NT2/D1 (cell line): ENCODE measurements around the gene MPZL1.
"Not testable (repeated sequence)": the region's sequence is repeated elsewhere in the genome, so short reads cannot be mapped to it uniquely, and the experiment has no call there.

ENCODE experiments used
- DNase-seq: peaks from one replicate; pipeline ENCODE4 v3.0.0-alpha.2; 2011; ENCODE audit warnings: low read depth, low spot score
- H3K27me3 ChIP-seq: 2 replicates; pipeline ENCODE4 v1.6.0; 2011; ENCODE audit warnings: mild to moderate bottlenecking; ENCODE audit not compliant: insufficient read length, insufficient read depth
- H3K36me3 ChIP-seq: 2 replicates; pipeline ENCODE4 v1.6.1; 2011; ENCODE audit warnings: mild to moderate bottlenecking, low read length, mixed read lengths; ENCODE audit not compliant: insufficient read depth, insufficient read length
- H3K4me1 ChIP-seq: 2 replicates; pipeline ENCODE4 v1.5.1; 2011; ENCODE audit not compliant: insufficient read depth, insufficient read length
- H3K4me3 ChIP-seq: 2 replicates; pipeline ENCODE4 v1.5.1; 2011; ENCODE audit warnings: low read depth; ENCODE audit not compliant: insufficient read length
- H3K9ac ChIP-seq: 2 replicates; pipeline ENCODE4 v1.6.0; 2011; ENCODE audit warnings: low read depth; ENCODE audit not compliant: insufficient read length
- H3K9me3 ChIP-seq: 2 replicates; pipeline ENCODE4 v1.5.1; 2011; ENCODE audit warnings: mild to moderate bottlenecking, low read length; ENCODE audit not compliant: insufficient read depth
- SUZ12 ChIP-seq: IDR thresholded peaks from 2 replicates; pipeline ENCODE4 v1.6.1; 2011; ENCODE audit not compliant: insufficient read length, insufficient read depth; ENCODE audit errors: extremely low read depth
- YY1 ChIP-seq: IDR thresholded peaks from 2 replicates; pipeline ENCODE4 v1.6.1; 2011; ENCODE audit not compliant: insufficient read length, insufficient read depth
- ZNF274 ChIP-seq: IDR thresholded peaks from 2 replicates; pipeline ENCODE4 v1.6.1; 2011; ENCODE audit warnings: mild to moderate bottlenecking, low read depth, low read length

MPZL1 gene

DNA sequence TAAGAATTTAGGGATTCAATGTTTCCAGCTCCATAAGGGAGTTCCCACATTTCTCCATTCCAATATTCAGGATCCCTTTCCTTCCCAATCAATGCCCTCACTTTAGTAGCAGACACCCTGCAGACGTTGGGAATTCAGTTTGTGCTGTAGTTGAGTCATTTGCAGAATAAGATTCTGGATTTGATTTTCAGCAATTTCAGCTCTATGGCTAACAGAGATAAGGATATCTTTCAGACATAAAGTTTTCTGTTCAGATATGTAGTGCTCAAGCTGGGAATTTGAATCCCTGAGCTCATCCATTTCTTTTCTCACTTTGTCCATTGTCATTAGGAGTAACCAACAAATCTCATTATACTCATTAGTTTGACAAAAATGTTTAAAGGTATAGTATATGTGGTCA is 13.1 kb downstream of the MPZL1 start:
- no peak for DNase-seq
- H3K4me3 ChIP-seq: no peak overlapping the region
- H3K9ac ChIP-seq: no peak overlapping the region
- no peaks in the 10 kb centered on the region for H3K27me3 ChIP-seq
- peaks cover 56% of the 10 kb centered on the region for H3K36me3 ChIP-seq
- no peaks in the 10 kb centered on the region for H3K4me1 ChIP-seq
- TF ChIP-seq YY1: no peak
- no peak for TF ChIP-seq ZNF274
- TF ChIP-seq SUZ12: no peak
- H3K9me3 ChIP-seq: peaks cover 8% of the 10 kb centered on the region; the same call in 1 of the 2 replicates

DNA sequence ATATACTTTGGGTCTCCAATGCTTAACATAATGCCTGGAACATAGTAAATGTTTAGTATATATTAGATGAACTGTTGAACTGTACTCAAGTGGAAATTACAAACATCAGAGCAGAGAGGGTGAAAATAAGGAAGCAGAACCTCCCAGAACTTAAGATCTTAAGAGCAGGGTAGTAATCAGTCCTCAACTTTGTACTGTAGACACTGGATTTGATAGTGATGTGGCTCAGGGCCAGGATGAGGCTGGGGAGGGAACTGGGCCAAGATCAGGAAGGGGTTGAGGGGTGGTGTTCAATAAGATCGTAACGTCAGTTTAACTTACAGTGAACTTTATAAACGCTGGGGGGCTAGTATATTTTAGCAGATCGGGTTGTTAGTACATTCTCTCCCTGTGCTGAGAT is 15.4 kb downstream of the MPZL1 start:
- Histone ChIP-seq H3K4me1 (no peaks in the 10 kb centered on the region), H3K9me3 (peaks cover 8% of the 10 kb centered on the region; the same call in 1 of the 2 replicates), H3K9ac (no peak overlapping the region), H3K36me3 (peaks cover 40% of the 10 kb centered on the region), H3K27me3 (no peaks in the 10 kb centered on the region), H3K4me3 (no peak overlapping the region)
- no peak for DNase-seq
- TF ChIP-seq SUZ12: no peak
- no peak for TF ChIP-seq ZNF274
- no peak for TF ChIP-seq YY1

DNA sequence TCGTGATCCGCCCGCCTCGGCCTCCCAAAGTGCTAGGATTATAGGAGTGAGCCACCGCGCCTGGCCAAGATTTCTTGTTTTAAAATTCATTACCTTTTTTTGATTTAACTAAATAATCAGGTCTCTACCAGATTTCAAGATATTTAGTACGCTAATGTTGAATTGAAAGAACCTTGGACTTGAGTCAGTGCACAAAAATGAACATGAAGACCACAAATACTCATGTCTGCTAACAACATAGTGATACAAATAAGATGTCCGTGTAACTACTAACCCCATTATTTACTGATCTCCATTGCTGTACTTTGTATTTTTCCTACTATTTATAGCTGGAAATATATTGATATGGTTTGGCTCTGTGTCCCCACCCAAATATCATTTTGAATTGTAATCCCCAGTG is 16.4 kb downstream of the MPZL1 start:
- Histone ChIP-seq H3K4me1 (no peaks in the 10 kb centered on the region), H3K4me3 (no peak overlapping the region), H3K27me3 (no peaks in the 10 kb centered on the region), H3K36me3 (peaks cover 31% of the 10 kb centered on the region), H3K9me3 (peaks cover 8% of the 10 kb centered on the region; the same call in 1 of the 2 replicates), H3K9ac (no peak overlapping the region)
- DNase-seq: no peak
- no peak for TF ChIP-seq SUZ12
- no peak for TF ChIP-seq YY1

DNA sequence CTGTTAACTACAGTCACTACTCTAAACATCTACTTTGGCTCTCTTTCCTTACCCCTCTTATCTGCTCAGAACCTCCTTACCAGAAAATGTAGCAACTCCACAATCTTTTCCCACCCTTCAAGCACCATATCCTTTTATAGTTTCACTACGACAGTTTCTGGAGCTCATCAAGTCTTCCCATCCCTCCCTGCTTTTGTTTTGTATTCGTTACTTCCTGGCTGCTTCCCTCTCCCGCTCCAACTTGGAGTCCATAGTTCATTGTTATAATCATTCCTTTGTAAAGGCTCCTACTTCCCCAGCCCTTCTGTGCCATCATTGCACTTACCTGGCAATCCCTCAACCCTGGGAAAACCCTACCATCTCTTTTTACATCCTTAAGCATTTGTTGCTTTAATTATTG is 18.0 kb downstream of the MPZL1 start:
- DNase-seq: no peak
- Histone ChIP-seq H3K9me3 (0 out of 2 replicates have a peak, but pooled peaks cover 4% of the 10 kb centered on the region), H3K36me3 (peaks cover 21% of the 10 kb centered on the region), H3K4me3 (no peak overlapping the region), H3K9ac (no peak overlapping the region), H3K4me1 (no peaks in the 10 kb centered on the region), H3K27me3 (no peaks in the 10 kb centered on the region)
- no peak for TF ChIP-seq SUZ12
- no peak for TF ChIP-seq ZNF274
- TF ChIP-seq YY1: no peak

DNA sequence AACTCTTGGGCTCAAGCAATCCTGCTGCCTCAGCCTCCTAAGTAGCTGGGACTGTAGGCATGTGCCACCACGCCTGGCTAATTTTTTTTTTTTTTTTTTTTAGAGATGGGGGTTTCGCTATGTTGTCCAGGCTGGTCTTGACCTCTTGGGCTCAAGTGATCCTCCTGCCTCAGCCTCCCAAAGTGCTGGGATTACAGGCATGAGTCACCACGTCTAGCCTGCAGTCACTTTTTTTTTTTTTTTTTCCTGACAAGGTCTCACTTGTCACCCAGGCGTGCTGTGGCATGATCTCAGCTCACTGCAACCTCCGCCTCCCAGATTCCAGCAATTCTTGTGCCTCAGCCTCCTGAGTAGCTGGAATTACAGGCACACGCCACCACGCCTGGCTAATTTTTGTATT is 19.3 kb downstream of the MPZL1 start:
- peaks cover 16% of the 10 kb centered on the region for H3K36me3 ChIP-seq
- not testable (repeated sequence) for H3K27me3 ChIP-seq, DNase-seq, H3K9ac ChIP-seq, H3K4me1 ChIP-seq, H3K4me3 ChIP-seq, H3K9me3 ChIP-seq

DNA sequence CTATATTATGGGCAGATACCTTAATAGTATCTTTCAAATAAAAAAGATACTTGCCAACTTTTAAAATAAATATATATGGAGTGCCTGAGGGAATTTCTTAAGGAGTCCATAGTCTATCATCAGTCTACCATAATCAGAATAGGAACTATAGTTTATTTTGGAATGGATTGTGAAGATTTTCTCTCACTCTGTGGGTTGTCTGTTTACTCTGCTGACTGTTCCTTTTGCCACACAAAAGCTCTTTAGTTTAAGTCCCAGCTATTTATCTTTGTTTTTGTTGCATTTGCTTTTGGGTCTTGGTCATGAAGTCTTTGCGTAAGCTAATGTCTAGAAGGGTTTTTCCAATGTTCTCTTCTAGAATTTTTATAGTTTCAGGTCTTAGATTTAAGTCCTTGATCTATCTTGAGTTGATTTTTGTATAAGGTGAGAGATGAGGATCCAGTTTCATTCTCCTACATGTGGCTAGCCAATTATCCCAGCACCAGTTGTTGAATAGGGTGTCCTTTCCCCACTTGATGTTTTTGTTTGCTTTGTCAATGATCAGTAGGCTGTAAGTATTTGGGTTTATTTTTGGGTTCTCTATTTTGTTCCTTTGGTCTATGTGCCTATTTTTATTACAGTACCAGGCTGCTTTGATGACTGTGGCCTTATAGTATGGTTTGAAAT is 20.7 kb downstream of the MPZL1 start:
- H3K27me3 ChIP-seq, H3K9ac ChIP-seq, H3K9me3 ChIP-seq, H3K4me3 ChIP-seq, DNase-seq, H3K4me1 ChIP-seq: not testable (repeated sequence)
- H3K36me3 ChIP-seq: peaks cover 15% of the 10 kb centered on the region

DNA sequence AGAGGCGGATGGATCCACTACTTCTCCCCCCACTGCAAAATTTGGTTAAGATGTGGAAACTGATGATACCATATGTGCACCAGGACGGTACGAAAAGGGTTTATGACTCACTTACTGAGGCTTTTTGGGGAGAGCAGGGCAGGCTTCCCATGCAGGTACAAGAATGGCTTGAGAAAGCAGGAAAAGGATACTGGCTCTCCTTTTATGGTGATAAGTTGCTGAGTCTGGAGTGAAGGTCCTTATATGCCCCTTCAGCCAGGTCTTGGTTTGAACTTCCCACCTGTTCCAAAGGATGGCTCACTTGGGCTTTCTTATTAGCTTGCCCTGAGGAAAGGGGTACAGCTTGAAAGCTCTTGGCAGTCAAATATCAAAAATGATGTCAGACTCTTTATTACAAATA is 23.1 kb downstream of the MPZL1 start:
- no peak for DNase-seq
- Histone ChIP-seq H3K27me3 (no peaks in the 10 kb centered on the region), H3K9me3 (no peaks in the 10 kb centered on the region), H3K4me3 (no peak overlapping the region), H3K9ac (no peak overlapping the region), H3K36me3 (peaks cover 7% of the 10 kb centered on the region), H3K4me1 (no peaks in the 10 kb centered on the region)
- TF ChIP-seq SUZ12 (no peak), ZNF274 (no peak), YY1 (no peak)
